OCI-LY3 (cell line): Measurements from ENCODE around the gene CCR7.

ENCODE experiments used
- EZH2phosphoT487 ChIP-seq: fragments of 200-600 bp; shearing (Covaris generic); IDR thresholded peaks from 2 replicates; pipeline ENCODE4 v1.6.1; 2018; ENCODE audit warnings: antibody characterized with exemption, mixed run types, low read depth
- TF ChIP-seq, protein P1 (sequence below): fragments of 200-600, 300-600 bp; sonication (generic); IDR thresholded peaks from 2 replicates; pipeline ENCODE4 v1.5.1; 2014; ENCODE audit warnings: antibody characterized with exemption, low read length, low read depth

DNA sequence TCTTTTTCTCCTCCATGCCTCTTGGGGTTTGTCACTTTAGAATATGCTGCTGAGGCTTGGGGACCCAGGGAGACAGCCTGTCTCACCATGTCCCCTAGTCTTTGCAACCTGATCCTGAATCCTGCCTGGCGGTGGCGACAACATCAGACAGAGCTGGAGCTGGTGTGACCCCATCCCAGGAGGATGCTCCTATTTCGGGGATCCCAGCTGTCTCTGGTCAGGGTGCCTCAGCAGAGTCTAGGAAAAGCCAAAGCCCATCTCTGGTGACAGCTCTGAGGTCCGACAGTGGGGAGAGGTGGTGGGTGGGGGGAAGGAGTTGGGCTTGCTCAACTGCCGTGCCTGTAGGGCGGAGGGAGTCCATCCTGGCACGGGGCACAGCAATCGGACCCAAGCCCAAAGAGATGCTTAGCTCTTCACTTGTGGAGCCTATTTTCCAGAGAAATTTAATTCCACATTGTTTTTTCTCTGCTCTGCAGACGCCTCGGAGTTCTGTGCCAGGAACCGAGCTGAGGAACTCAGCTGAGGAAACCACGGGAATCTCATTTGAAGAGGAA, 53.5 kb downstream of the CCR7 start:
- TF ChIP-seq, protein P1, sequence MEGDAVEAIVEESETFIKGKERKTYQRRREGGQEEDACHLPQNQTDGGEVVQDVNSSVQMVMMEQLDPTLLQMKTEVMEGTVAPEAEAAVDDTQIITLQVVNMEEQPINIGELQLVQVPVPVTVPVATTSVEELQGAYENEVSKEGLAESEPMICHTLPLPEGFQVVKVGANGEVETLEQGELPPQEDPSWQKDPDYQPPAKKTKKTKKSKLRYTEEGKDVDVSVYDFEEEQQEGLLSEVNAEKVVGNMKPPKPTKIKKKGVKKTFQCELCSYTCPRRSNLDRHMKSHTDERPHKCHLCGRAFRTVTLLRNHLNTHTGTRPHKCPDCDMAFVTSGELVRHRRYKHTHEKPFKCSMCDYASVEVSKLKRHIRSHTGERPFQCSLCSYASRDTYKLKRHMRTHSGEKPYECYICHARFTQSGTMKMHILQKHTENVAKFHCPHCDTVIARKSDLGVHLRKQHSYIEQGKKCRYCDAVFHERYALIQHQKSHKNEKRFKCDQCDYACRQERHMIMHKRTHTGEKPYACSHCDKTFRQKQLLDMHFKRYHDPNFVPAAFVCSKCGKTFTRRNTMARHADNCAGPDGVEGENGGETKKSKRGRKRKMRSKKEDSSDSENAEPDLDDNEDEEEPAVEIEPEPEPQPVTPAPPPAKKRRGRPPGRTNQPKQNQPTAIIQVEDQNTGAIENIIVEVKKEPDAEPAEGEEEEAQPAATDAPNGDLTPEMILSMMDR, result no peak
- no peak for TF ChIP-seq EZH2phosphoT487
